SU-DHL-6 (cell line): ENCODE results near the gene ZNF550.

Source experiments
- H2AFZ ChIP-seq: fragments of 200-600 bp; sonication (generic); 2 replicates; pipeline ENCODE4 v1.6.1; 2014; ENCODE audit warnings: low read depth, mild to moderate bottlenecking, moderate library complexity, mixed read lengths, antibody characterized with exemption, low read length; ENCODE audit not compliant: severe bottlenecking
- H3F3A ChIP-seq: fragments of 200-600 bp; shearing (Covaris generic); 2 replicates; pipeline ENCODE4 v1.6.0; 2016; ENCODE audit warnings: antibody characterized with exemption, mild to moderate bottlenecking; ENCODE audit not compliant: insufficient read depth
- H3K27ac ChIP-seq: fragments of 200-600 bp; sonication (generic); 2 replicates; pipeline ENCODE4 v1.5.1; 2016; ENCODE audit warnings: low read depth, mild to moderate bottlenecking, low read length, moderate library complexity, mixed read lengths
- H3K27me3 ChIP-seq: fragments of 200-600 bp; sonication (generic), shearing (Covaris generic); 2 replicates; pipeline ENCODE4 v1.6.0; 2014; ENCODE audit warnings: mild to moderate bottlenecking, low read length
- H3K36me3 ChIP-seq: fragments of 200-600 bp; sonication (generic); 2 replicates; pipeline ENCODE4 v1.6.1; 2014; ENCODE audit warnings: mild to moderate bottlenecking, low read length, mixed read lengths
- H3K4me2 ChIP-seq: fragments of 300-600, 200-600 bp; shearing (Covaris generic), sonication (generic); 2 replicates; pipeline ENCODE4 v1.6.0; 2014; ENCODE audit warnings: low read length, low read depth, mild to moderate bottlenecking; ENCODE audit not compliant: poor library complexity, severe bottlenecking
- H3K4me3 ChIP-seq: fragments of 200-600 bp; sonication (generic); 2 replicates; pipeline ENCODE4 v1.5.1; 2014; ENCODE audit warnings: antibody characterized with exemption, low read length, mild to moderate bottlenecking, mixed read lengths; ENCODE audit not compliant: insufficient read depth, poor library complexity, severe bottlenecking
- H3K79me2 ChIP-seq: fragments of 200-600 bp; sonication (generic); 2 replicates; pipeline ENCODE4 v1.6.1; 2014; ENCODE audit warnings: mild to moderate bottlenecking, low read length, moderate library complexity; ENCODE audit not compliant: insufficient read depth
- H3K9ac ChIP-seq: fragments of 200-600 bp; sonication (generic); 2 replicates; pipeline ENCODE4 v1.7.0; 2014; ENCODE audit warnings: mild to moderate bottlenecking, low read length
- H3K9me2 ChIP-seq: fragments of 200-600 bp; sonication (generic); replicated peaks from 2 replicates; pipeline ENCODE4 v1.6.1; 2014; ENCODE audit warnings: low read length; ENCODE audit not compliant: insufficient read depth
- H3K9me3 ChIP-seq: fragments of 200-600 bp; sonication (generic); 2 replicates; pipeline ENCODE4 v1.6.1; 2014; ENCODE audit warnings: low read length, mixed read lengths; ENCODE audit not compliant: insufficient read depth
- H4K20me1 ChIP-seq: fragments of 200-600 bp; sonication (generic); 2 replicates; pipeline ENCODE4 v1.6.1; 2014; ENCODE audit warnings: low read depth, mild to moderate bottlenecking, antibody characterized with exemption, low read length, moderate library complexity, mixed read lengths
- EZH2phosphoT487 ChIP-seq: fragments of 200-600 bp; sonication (generic), shearing (Covaris generic); conservative IDR thresholded peaks from 2 replicates; pipeline ENCODE4 v1.6.1; 2018; ENCODE audit warnings: mild to moderate bottlenecking, antibody characterized with exemption, low read length, moderate library complexity, mixed read lengths
- TF ChIP-seq, protein P1 (sequence below): fragments of 200-600 bp; sonication (generic); IDR thresholded peaks from one replicate; pipeline ENCODE4 v1.5.1; 2017; ENCODE audit warnings: antibody characterized with exemption, mild to moderate bottlenecking, low read length, moderate library complexity; ENCODE audit not compliant: insufficient read depth, poor library complexity, severe bottlenecking

ZNF550 gene

DNA sequence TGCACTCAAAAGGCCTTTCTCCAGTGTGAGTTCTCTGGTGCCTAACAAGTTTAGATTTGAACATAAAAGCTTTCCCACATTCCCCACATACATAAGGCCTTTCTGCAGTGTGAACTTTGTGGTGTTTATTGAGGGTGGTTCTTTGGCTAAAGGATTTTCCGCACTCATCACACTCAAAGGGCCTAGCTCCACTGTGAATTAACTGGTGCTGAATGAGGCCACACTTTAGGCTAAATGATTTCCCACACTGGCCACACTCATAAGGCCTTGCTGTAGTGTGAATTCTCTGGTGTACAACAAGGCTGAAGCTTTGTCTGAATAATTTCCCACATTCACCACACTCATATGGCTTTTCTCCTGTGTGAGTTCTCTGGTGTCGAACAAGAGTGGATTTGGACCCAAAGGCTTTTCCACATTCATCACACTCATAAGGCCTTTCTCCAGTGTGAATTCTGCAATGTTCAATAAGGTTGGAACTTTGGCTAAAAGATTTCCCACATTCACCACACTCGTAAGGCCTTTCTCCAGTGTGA, 12.8 kb upstream of the ZNF550 start:
- Histone ChIP-seq H3F3A (no peaks in the 10 kb centered on the region), H3K9me3 (peaks cover 57% of the 10 kb centered on the region; the same call in 1 of the 2 replicates), H3K9ac (no peak overlapping the region), H3K4me2 (no peak overlapping the region), H3K4me3 (no peak overlapping the region), H3K9me2 (no peaks in the 10 kb centered on the region), H3K36me3 (peaks cover 42% of the 10 kb centered on the region), H2AFZ (no peak overlapping the region), H3K27me3 (no peaks in the 10 kb centered on the region), H3K27ac (no peak overlapping the region), H3K79me2 (no peaks in the 10 kb centered on the region; the same call in 1 of the 2 replicates), H4K20me1 (no peaks in the 10 kb centered on the region)
- TF ChIP-seq, protein P1, sequence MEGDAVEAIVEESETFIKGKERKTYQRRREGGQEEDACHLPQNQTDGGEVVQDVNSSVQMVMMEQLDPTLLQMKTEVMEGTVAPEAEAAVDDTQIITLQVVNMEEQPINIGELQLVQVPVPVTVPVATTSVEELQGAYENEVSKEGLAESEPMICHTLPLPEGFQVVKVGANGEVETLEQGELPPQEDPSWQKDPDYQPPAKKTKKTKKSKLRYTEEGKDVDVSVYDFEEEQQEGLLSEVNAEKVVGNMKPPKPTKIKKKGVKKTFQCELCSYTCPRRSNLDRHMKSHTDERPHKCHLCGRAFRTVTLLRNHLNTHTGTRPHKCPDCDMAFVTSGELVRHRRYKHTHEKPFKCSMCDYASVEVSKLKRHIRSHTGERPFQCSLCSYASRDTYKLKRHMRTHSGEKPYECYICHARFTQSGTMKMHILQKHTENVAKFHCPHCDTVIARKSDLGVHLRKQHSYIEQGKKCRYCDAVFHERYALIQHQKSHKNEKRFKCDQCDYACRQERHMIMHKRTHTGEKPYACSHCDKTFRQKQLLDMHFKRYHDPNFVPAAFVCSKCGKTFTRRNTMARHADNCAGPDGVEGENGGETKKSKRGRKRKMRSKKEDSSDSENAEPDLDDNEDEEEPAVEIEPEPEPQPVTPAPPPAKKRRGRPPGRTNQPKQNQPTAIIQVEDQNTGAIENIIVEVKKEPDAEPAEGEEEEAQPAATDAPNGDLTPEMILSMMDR = no peak
- no peak for TF ChIP-seq EZH2phosphoT487

DNA sequence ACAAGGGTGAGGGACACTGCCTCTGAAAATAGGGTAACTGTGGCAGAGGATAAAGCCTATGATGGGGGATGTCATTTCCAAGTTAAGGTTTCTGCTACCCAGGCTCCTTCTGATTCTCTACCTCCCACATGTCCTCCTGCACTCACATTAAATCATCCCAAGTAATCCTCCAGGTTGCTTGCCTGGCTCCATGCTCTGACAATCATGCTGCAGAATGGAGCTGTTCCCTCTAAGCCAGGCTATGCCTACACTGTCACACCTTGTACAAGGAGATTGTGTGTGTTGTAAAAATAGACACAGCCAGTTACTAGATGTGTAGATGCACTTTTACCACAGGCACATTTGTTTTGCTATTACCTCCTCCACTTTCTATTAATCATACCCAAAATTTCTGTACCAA, 11.0 kb upstream of the ZNF550 start:
- Histone ChIP-seq H3K4me2 (no peak overlapping the region), H3K4me3 (no peak overlapping the region), H3K36me3 (peaks cover 35% of the 10 kb centered on the region), H3K9ac (no peak overlapping the region), H3K27ac (no peak overlapping the region), H4K20me1 (no peaks in the 10 kb centered on the region), H2AFZ (no peak overlapping the region), H3K79me2 (no peaks in the 10 kb centered on the region), H3K9me3 (peaks cover 75% of the 10 kb centered on the region), H3K27me3 (no peaks in the 10 kb centered on the region), H3K9me2 (no peaks in the 10 kb centered on the region), H3F3A (no peaks in the 10 kb centered on the region)
- no peak for TF ChIP-seq EZH2phosphoT487
- TF ChIP-seq, protein P1 = no peak

GRCh38 chr19:57566396-57567265, 7.0 kb upstream of the ZNF550 start:
- H3K4me2 ChIP-seq = no peak overlapping the region
- no peaks in the 10 kb centered on the region for H3K79me2 ChIP-seq
- H3K9ac ChIP-seq = no peak overlapping the region
- no peaks in the 10 kb centered on the region for H3K36me3 ChIP-seq
- no peaks in the 10 kb centered on the region for H3K27me3 ChIP-seq
- no peaks in the 10 kb centered on the region for H4K20me1 ChIP-seq
- TF ChIP-seq EZH2phosphoT487 = no peak
- TF ChIP-seq, protein P1 = no peak
- H3K4me3 ChIP-seq = no peak overlapping the region
- H2AFZ ChIP-seq = no peak overlapping the region
- no peaks in the 10 kb centered on the region for H3F3A ChIP-seq
- H3K9me3 ChIP-seq = peaks cover 64% of the 10 kb centered on the region
- H3K27ac ChIP-seq = no peak overlapping the region
- H3K9me2 ChIP-seq = no peaks in the 10 kb centered on the region
